ENCODE measurements around the gene SEBOX.

GRCh38 chr17:28395426-28395825 is 30.4 kb upstream of the SEBOX start:
- TF ChIP-seq CTCF (IDR thresholded peaks at IDR 0.05), result no peak
- TF ChIP-seq POLR2A (IDR thresholded peaks at IDR 0.05; ENCODE audit: low read depth), result no peak
- no peak for TF ChIP-seq POLR2AphosphoS5 (IDR thresholded peaks at IDR 0.05)

Data from esophagus muscularis mucosa (tissue), 3 donors.